ENCODE data around the gene PPEF1.

Gene PPEF1

GRCh38 chrX:18792828-18793227, 85.4 kb downstream of the PPEF1 start:
- Histone ChIP-seq H3K4me3 (ENCODE audit: low read depth, low read length) (no peak overlapping the region), H3K36me3 (replicated peaks) (no peaks in the 10 kb centered on the region), H3K27me3 (replicated peaks) (no peaks in the 10 kb centered on the region), H3K27ac (no peak overlapping the region)
- DNase-seq, result no peak
- no peak for TF ChIP-seq CTCF (IDR thresholded peaks at IDR 0.05; ENCODE audit: low read depth, low read length, missing control alignments)
- in situ Hi-C loops (cut with HindIII; ENCODE audit: low pct_ligation_motif_present, low sequenced_read_pairs), result no loop called here

GRCh38 chrX:18793601-18794089, 86.2 kb downstream of the PPEF1 start:
- no peak overlapping the region for H3K27ac ChIP-seq
- no peak for DNase-seq
- H3K36me3 ChIP-seq (replicated peaks), result no peaks in the 10 kb centered on the region
- TF ChIP-seq CTCF (IDR thresholded peaks at IDR 0.05; ENCODE audit: low read depth, low read length, missing control alignments), result no peak
- H3K4me3 ChIP-seq (ENCODE audit: low read depth, low read length), result no peak overlapping the region
- no peaks in the 10 kb centered on the region for H3K27me3 ChIP-seq (replicated peaks)
- in situ Hi-C loops (cut with HindIII; ENCODE audit: low pct_ligation_motif_present, low sequenced_read_pairs), result no loop called here

GRCh38 chrX:18797141-18797540, 89.7 kb downstream of the PPEF1 start:
- no peak overlapping the region for H3K4me3 ChIP-seq (ENCODE audit: low read depth, low read length)
- no peak overlapping the region for H3K27ac ChIP-seq
- H3K27me3 ChIP-seq (replicated peaks), result no peaks in the 10 kb centered on the region
- in situ Hi-C loops (cut with HindIII; ENCODE audit: low pct_ligation_motif_present, low sequenced_read_pairs), result no loop called here
- DNase-seq, result no peak
- no peaks in the 10 kb centered on the region for H3K36me3 ChIP-seq (replicated peaks)
- TF ChIP-seq CTCF (IDR thresholded peaks at IDR 0.05; ENCODE audit: low read depth, low read length, missing control alignments), result no peak

GRCh38 chrX:18799911-18800310, 92.5 kb downstream of the PPEF1 start:
- DNase-seq, result no peak
- H3K27me3 ChIP-seq (replicated peaks), result no peaks in the 10 kb centered on the region
- H3K4me3 ChIP-seq (ENCODE audit: low read depth, low read length), result no peak overlapping the region
- no peak for TF ChIP-seq CTCF (IDR thresholded peaks at IDR 0.05; ENCODE audit: low read depth, low read length, missing control alignments)
- H3K27ac ChIP-seq, result no peak overlapping the region
- no peaks in the 10 kb centered on the region for H3K36me3 ChIP-seq (replicated peaks)
- in situ Hi-C loops (cut with HindIII; ENCODE audit: low pct_ligation_motif_present, low sequenced_read_pairs), result no loop called here

GRCh38 chrX:18809641-18810040, 102.2 kb downstream of the PPEF1 start:
- Histone ChIP-seq H3K27ac (no peak overlapping the region), H3K4me3 (ENCODE audit: low read depth, low read length) (no peak overlapping the region), H3K36me3 (replicated peaks) (no peaks in the 10 kb centered on the region), H3K27me3 (replicated peaks) (no peaks in the 10 kb centered on the region)
- TF ChIP-seq CTCF (IDR thresholded peaks at IDR 0.05; ENCODE audit: low read depth, low read length, missing control alignments), result no peak
- in situ Hi-C loops (cut with HindIII; ENCODE audit: low pct_ligation_motif_present, low sequenced_read_pairs), result no loop called here
- no peak for DNase-seq

- Histone ChIP-seq H3K27ac (no peak overlapping the region), H3K27me3 (replicated peaks) (no peaks in the 10 kb centered on the region), H3K4me3 (ENCODE audit: low read depth, low read length) (no peak overlapping the region), H3K36me3 (replicated peaks) (no peaks in the 10 kb centered on the region)
- no peak for DNase-seq
- TF ChIP-seq CTCF (IDR thresholded peaks at IDR 0.05; ENCODE audit: low read depth, low read length, missing control alignments), result no peak
- in situ Hi-C loops (cut with HindIII; ENCODE audit: low pct_ligation_motif_present, low sequenced_read_pairs), result no loop called here
Measured at GRCh38 chrX:18810416-18810815, 103.0 kb downstream of the PPEF1 start.

Data from brain microvascular endothelial cell (primary cell).